OCI-LY7 (cell line): ENCODE measurements around the gene ARHGEF1. TPM values are rescaled to one million over a fixed set of nuclear protein-coding genes. Genes with fewer than 3 reads are reported as not detected.
A peak's percentile ranks its signal among the peaks of the same experiment; 100 is the strongest.
"Not testable (repeated sequence)": the region's sequence is repeated elsewhere in the genome, so short reads cannot be mapped to it uniquely, and the experiment has no call there.

Experiments used
- BruUV-seq: library from RNA; stranded (reverse); fragments of 400-500 nt; replicated peaks from 2 replicates; lab custom pipeline; 2021; lab: Mats Ljungman, UMichigan
- CTCF ChIA-PET: fragments of 300-600 bp; sonication (Branson Sonifier 250); formaldehyde crosslinking; loops from one replicate; lab custom pipeline; 2022; ENCODE audit warnings: antibody characterized with exemption; ENCODE audit not compliant: unreplicated experiment; lab: Charles Lee
- POLR2A ChIA-PET: fragments of 300-600 bp; sonication (Branson Sonifier 250); formaldehyde crosslinking; loops from one replicate; lab custom pipeline; 2022; ENCODE audit warnings: antibody characterized with exemption; lab: Charles Lee
- DNase-seq: peaks from one replicate; pipeline ENCODE4 v3.0.0-alpha.2; 2015; ENCODE audit warnings: low spot score
- H2AFZ ChIP-seq: fragments of 200-600 bp; sonication (generic), shearing (Covaris generic); 2 replicates; pipeline ENCODE4 v1.6.1; 2014; ENCODE audit warnings: mild to moderate bottlenecking, antibody characterized with exemption, low read length, moderate library complexity
- H3K27ac ChIP-seq: fragments of 200-600 bp; sonication (generic); 2 replicates; pipeline ENCODE4 v1.5.1; 2014; ENCODE audit warnings: mixed run types, low read depth, mild to moderate bottlenecking, moderate library complexity, low read length, inconsistent platforms; ENCODE audit not compliant: poor library complexity, severe bottlenecking
- H3K36me3 ChIP-seq: fragments of 200-600 bp; sonication (generic); 2 replicates; pipeline ENCODE4 v1.6.1; 2014; ENCODE audit warnings: mild to moderate bottlenecking, antibody characterized with exemption, low read length, moderate library complexity, mixed read lengths; ENCODE audit not compliant: insufficient read depth
- H3K4me1 ChIP-seq: fragments of 200-600 bp; sonication (generic); 2 replicates; pipeline ENCODE4 v1.5.1; 2014; ENCODE audit warnings: mild to moderate bottlenecking, low read length; ENCODE audit not compliant: insufficient read depth, poor library complexity, severe bottlenecking
- H3K4me2 ChIP-seq: fragments of 200-600 bp; sonication (generic); 2 replicates; pipeline ENCODE4 v1.6.1; 2014; ENCODE audit warnings: mild to moderate bottlenecking, low read length
- H3K4me3 ChIP-seq: fragments of 200-600 bp; sonication (generic); 2 replicates; pipeline ENCODE4 v1.5.1; 2014; ENCODE audit warnings: mild to moderate bottlenecking, low read depth, low read length; ENCODE audit not compliant: poor library complexity, severe bottlenecking
- H3K79me2 ChIP-seq: fragments of 200-600 bp; sonication (generic); 2 replicates; pipeline ENCODE4 v1.6.1; 2016; ENCODE audit warnings: low read depth, mild to moderate bottlenecking, low read length, moderate library complexity, mixed read lengths; ENCODE audit not compliant: insufficient read depth
- H3K9me2 ChIP-seq: fragments of 200-600 bp; sonication (generic); 2 replicates; pipeline ENCODE4 v1.6.1; 2016; ENCODE audit warnings: mild to moderate bottlenecking, low read length, mixed read lengths; ENCODE audit not compliant: insufficient read depth
- H3K9me3 ChIP-seq: fragments of 200-600 bp; sonication (generic); 2 replicates; pipeline ENCODE4 v1.6.1; 2014; ENCODE audit warnings: mild to moderate bottlenecking, mixed run types, low read length, mixed read lengths
- H4K20me1 ChIP-seq: fragments of 200-600 bp; sonication (generic); 2 replicates; pipeline ENCODE4 v1.6.1; 2014; ENCODE audit warnings: mild to moderate bottlenecking, antibody characterized with exemption, low read length, moderate library complexity, mixed read lengths; ENCODE audit not compliant: insufficient read depth
- CTCF ChIP-seq: fragments of 200-600 bp; sonication (generic); conservative IDR thresholded peaks from 2 replicates; pipeline ENCODE4 v1.5.1; 2014; ENCODE audit warnings: mild to moderate bottlenecking, antibody characterized with exemption, low read length, moderate library complexity, mixed read lengths
- EZH2phosphoT487 ChIP-seq: fragments of 200-600 bp; sonication (generic); IDR thresholded peaks from 2 replicates; pipeline ENCODE4 v1.6.1; 2018; ENCODE audit warnings: low read depth, borderline replicate concordance, mild to moderate bottlenecking, mixed run types, antibody characterized with exemption, low read length, moderate library complexity, mixed read lengths
- intact Hi-C: fragments of 100-400 bp; cut with micrococcal nuclease; formaldehyde crosslinking; loops from one replicate; pipeline ENCODE4 v1.10.0; 2022; ENCODE audit not compliant: unreplicated experiment
- total RNA-seq, 2 experiments: library from RNA; depleted of rRNA in 1 of 2; stranded (reverse); fragments of >200 nt in 1 of 2; shearing (Covaris generic) in 1 of 2; gene quantifications; 2 replicates each; pipeline ENCODE4 v1.2.3, GENCODE V29; 2014 to 2022

Gene ARHGEF1
- total RNA-seq, 2 experiments from 2014 or later: 96.9 to 297 TPM

GRCh38 chr19:41937525-41938468 is 54.8 kb downstream of the ARHGEF1 start:
- no peaks in the 10 kb centered on the region for H3K9me3 ChIP-seq
- peaks cover 6% of the 10 kb centered on the region; the same call in 1 of the 2 replicates for H3K79me2 ChIP-seq
- no peak for TF ChIP-seq EZH2phosphoT487
- TF ChIP-seq CTCF: no peak
- ChIA-PET POLR2A (interaction anchor here (1.0 to 2.0 kb wide), 4 partner anchors 9 to 61 kb away, joined by 4 to 21 read pairs (median 6); partner anchors contain the start of gene ERFL), CTCF (interaction anchor here (1.3 kb wide), 1 partner anchor 51 kb away, joined by 4 read pairs; no protein-coding TSS in a partner anchor)
- no peaks in the 10 kb centered on the region for H3K36me3 ChIP-seq
- no peak overlapping the region for H2AFZ ChIP-seq
- H3K4me2 ChIP-seq: peak overlapping the region; percentile 53
- peak overlapping the region; percentile 48 for H3K4me3 ChIP-seq
- peaks cover 78% of the 10 kb centered on the region for H3K4me1 ChIP-seq
- H3K27ac ChIP-seq: peak overlapping the region; percentile 92
- intact Hi-C loops: loop anchor here (1.0 to 2.0 kb wide), 2 partner anchors 8 to 13 kb away; no protein-coding TSS in a partner anchor
- no TSS peak for BruUV-seq
- H4K20me1 ChIP-seq: no peaks in the 10 kb centered on the region
- H3K9me2 ChIP-seq: no peaks in the 10 kb centered on the region
- peak; percentile 58 for DNase-seq

GRCh38 chr19:41939209-41939608 is 56.2 kb downstream of the ARHGEF1 start:
- H3K9me2 ChIP-seq, H3K79me2 ChIP-seq, intact Hi-C loops, H2AFZ ChIP-seq, DNase-seq, CTCF ChIA-PET, POLR2A ChIA-PET, H3K36me3 ChIP-seq, H4K20me1 ChIP-seq, H3K9me3 ChIP-seq, BruUV-seq: not testable (repeated sequence)
- Histone ChIP-seq H3K27ac (peak overlapping the region; percentile 80), H3K4me1 (peaks cover 80% of the 10 kb centered on the region), H3K4me3 (peak overlapping the region; percentile 71), H3K4me2 (peak overlapping the region; percentile 82)

GRCh38 chr19:41939861-41940730 is 57.1 kb downstream of the ARHGEF1 start:
- H3K9me3 ChIP-seq: no peaks in the 10 kb centered on the region
- ChIA-PET CTCF (no interaction called here), POLR2A (no interaction called here)
- H3K79me2 ChIP-seq: peaks cover 6% of the 10 kb centered on the region; the same call in 1 of the 2 replicates
- peak overlapping the region; percentile 80 for H3K27ac ChIP-seq
- no peaks in the 10 kb centered on the region for H3K9me2 ChIP-seq
- no peaks in the 10 kb centered on the region for H3K36me3 ChIP-seq
- intact Hi-C loops: loop anchor here (10.0 kb wide), 1 partner anchor 395 kb away; no protein-coding TSS in a partner anchor
- TF ChIP-seq EZH2phosphoT487: no peak
- no peak for TF ChIP-seq CTCF
- H4K20me1 ChIP-seq: no peaks in the 10 kb centered on the region
- H3K4me3 ChIP-seq: peak overlapping the region; percentile 71
- peak overlapping the region; percentile 82 for H3K4me2 ChIP-seq
- no TSS peak for BruUV-seq
- peak; percentile 79 for DNase-seq
- peaks cover 80% of the 10 kb centered on the region for H3K4me1 ChIP-seq
- peak overlapping the region; percentile 21; the same call in 1 of the 2 replicates for H2AFZ ChIP-seq
